RKO (cell line): Measurements from ENCODE around the gene FNDC4.

Source experiments
- DNase-seq: peaks from one replicate; pipeline ENCODE4 v3.0.0-alpha.2; 2016; ENCODE audit warnings: low spot score

Gene FNDC4

GRCh38 chr2:27493948-27494283 lies 1.1 kb downstream of the FNDC4 start:
- DNase-seq = no peak

- DNase-seq = no peak
Measured at GRCh38 chr2:27492557-27492956, 2.4 kb downstream of the FNDC4 start.

DNA sequence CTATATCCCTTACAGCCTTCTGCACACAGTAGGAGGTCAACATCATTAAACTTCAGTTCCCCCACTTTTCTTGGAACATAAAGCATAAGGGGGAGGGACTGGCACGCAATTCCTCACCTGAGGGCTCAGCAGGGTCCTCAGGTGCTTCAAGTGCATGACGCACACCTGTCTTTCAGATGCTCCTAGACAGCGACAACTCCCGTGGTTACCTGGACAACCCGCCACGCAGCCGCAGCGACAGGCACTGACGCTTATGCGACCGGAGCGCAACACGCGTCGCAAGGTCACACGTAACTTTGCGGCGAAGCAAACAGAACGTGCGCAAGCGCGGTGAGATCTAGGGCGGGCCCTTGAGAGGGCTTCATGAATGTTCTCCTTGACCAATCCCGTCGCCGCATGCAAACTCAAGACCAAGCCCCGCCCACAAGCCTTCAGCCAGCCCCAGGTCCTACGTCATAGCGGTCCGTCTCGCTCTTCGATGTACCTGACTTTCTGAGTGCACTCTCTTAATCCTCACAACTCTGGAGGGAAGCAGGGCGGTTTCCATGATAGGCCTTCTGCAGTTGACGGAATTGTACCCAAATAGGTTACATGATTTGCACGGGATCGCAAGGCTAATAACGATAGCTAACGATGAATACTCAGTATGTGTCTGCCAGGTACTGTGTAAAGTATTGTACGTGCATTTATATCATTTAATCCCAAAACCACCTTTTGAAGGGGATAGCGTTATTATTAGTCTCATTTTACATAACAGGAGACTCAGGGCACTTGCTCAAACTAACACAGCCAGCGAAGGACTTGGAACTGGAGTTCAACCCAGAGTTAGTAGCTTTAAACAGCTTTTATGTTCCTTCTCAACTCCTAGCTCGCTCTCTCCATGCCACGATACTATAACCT lies 5.3 kb downstream of the FNDC4 start, which contains the start of gene IFT172:
Gene IFT172, minus strand, starts transcription at position 246 of the 900 bp plus-strand sequence. Its CDS starts 90 bp downstream, at position 156.
- peak; percentile 100 for DNase-seq

DNA sequence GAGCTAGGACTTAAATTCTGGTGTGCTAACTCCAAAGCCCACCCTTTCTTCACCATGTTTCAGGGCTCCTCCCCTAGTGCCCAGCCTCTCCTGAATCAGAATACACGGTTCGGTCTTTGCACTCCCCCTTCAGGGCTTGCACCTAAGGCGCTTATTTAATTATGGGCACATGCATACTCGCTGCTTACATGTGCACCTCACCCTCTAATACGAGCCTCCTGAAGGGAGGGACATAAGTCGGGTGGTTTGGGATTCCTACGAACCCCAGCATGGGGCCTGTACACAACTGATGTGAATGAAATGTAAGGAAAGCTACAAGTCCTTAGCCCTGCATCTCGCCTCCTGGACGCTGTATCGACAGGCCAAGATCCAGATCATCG lies 5.9 kb downstream of the FNDC4 start:
- peak; percentile 34 for DNase-seq

DNA sequence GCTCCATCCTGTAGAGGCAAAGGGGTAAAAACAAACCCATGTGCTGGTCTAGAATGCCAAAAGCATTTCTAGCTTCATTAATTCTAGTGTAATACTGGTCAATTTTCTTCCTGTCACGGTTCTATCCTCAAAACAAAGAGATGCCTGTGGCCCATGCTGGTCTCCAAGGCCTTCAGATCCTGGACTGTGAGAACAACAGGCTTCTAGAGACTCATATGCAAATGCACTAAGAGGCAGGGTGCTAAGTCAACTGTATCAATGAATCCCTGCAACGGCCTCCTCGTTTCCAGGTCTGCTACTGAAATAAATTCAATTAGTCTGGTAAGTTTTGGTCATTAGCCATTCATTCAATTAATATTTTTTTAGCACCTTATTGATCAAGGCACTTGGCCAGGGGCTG lies 9.5 kb downstream of the FNDC4 start:
- DNase-seq = no peak

- no peak for DNase-seq
Measured at GRCh38 chr2:27471961-27472360, 23.0 kb downstream of the FNDC4 start.

GRCh38 chr2:27464443-27464842 lies 30.6 kb downstream of the FNDC4 start:
- DNase-seq = no peak

DNA sequence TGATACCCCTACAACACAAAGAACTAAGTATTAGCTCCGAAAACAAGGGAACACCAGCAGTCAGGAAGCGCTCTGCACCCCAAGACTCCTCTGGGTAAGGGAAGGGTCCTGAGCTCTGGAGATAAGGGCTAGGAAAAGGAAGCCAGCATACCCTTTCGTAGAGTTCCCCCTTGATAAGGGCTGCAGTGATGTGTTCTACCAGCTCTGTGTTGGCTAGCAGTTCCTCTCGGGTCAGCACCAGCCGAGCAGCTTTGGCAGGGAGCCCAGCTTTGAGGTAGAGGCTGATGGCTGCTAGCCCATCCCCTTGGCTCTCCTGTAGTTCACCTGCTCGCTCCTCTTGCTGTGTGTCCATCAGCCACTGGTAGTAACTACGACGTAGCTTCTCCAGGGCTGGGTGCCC lies 33.9 kb downstream of the FNDC4 start:
- no peak for DNase-seq

DNA sequence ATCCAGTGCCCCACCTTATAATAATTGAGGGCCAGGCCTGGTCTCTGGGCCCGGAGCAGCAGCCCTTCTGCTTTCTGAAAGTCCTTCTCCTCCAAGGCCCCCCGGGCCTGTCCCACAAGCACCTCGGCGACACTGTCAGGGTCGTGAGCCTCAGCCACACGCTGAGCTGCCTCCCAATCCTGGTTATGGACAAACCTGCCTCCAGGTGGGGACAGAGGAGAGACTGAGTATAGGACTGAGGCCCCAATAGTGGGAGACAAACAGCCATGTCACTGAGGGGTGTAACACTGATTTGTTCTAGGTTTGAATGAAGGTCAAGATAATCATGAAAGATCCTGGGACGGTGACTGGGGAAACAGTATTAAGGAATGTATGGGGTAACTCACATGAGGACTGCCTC lies 41.0 kb downstream of the FNDC4 start:
- no peak for DNase-seq

DNA sequence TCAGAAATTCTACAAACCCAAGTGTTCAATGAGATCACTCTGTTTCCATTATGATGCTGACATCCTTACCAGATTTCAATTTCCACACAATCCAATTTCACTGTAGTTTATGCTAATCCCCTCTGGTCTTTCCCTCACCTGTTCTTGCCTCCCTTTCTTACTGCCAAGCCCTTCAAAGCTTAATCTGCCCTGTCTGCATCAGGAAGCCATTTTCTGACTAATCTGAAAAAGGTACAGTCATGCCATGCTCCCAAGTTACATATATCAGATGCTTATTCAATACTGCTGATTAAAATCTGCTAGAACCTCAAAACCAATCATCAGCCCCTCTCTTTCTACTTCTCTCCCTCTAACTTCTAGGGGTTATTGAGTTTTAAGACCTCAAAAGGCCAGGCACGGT lies 43.9 kb downstream of the FNDC4 start:
- DNase-seq = no peak

GRCh38 chr2:27448381-27448780 lies 46.6 kb downstream of the FNDC4 start:
- DNase-seq = no peak

GRCh38 chr2:27446057-27446456 lies 48.9 kb downstream of the FNDC4 start:
- no peak for DNase-seq

DNA sequence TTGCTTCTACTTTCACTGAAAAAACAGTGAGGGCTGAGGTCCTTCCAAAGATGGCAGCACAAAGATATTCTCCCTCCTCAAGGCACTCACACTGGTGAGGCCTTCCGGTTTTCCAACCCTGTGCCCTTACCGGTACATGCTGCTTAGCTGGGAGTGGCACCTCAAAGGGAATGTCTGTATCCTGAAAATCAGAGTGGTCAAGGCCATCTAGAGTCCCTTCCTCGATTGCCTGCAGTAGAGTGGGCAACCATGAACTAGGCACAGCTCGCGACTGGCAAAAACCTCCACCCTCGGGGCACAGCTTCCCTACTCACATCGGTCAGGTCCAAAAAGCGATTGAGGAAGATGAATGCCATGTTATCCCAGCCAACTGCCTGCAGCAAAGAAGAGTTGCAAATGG lies 49.4 kb downstream of the FNDC4 start:
- no peak for DNase-seq

GRCh38 chr2:27445155-27445554 lies 49.8 kb downstream of the FNDC4 start:
- no peak for DNase-seq

GRCh38 chr2:27442920-27443282 lies 52.1 kb downstream of the FNDC4 start:
- no peak for DNase-seq

DNA sequence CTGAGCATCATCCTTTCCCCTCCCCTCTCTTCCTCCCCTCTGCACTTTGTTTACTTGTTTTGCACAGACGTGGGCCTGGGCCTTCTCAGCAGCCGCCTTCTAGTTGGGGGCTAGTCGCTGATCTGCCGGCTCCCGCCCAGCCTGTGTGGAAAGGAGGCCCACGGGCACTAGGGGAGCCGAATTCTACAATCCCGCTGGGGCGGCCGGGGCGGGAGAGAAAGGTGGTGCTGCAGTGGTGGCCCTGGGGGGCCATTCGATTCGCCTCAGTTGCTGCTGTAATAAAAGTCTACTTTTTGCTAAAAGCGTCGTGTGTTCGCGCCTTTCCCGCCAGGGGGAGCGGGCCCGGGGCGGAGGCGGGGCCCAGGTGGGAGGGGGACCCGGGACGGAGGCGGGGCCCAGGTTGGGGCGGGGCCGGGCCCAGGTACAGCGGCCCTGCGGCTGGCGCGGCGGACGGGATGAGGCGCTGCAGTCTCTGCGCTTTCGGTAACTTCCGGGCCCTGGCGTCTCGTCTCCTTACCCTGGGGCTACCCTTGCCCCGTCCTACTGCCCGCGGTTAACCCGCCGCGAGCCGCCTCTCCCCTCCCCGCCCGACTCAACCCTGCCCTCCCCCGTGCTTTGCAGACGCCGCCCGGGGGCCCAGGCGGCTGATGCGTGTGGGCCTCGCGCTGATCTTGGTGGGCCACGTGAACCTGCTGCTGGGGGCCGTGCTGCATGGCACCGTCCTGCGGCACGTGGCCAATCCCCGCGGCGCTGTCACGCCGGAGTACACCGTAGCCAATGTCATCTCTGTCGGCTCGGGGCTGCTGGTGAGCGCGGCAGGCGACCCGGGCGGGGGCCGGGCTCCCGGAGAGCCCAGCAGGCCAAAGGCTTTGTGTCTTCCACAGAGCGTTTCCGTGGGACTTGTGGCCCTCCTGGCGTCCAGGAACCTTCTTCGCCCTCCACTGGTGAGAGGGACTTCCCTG lies 52.8 kb downstream of the FNDC4 start, which contains the start of gene KRTCAP3:
Gene KRTCAP3, plus strand, starts transcription at position 424 of the 962 bp plus-strand sequence. Its CDS starts 32 bp downstream, at position 456.
- no peak for DNase-seq
